ENCODE measurements around the gene TM9SF4.

TM9SF4 gene

DNA sequence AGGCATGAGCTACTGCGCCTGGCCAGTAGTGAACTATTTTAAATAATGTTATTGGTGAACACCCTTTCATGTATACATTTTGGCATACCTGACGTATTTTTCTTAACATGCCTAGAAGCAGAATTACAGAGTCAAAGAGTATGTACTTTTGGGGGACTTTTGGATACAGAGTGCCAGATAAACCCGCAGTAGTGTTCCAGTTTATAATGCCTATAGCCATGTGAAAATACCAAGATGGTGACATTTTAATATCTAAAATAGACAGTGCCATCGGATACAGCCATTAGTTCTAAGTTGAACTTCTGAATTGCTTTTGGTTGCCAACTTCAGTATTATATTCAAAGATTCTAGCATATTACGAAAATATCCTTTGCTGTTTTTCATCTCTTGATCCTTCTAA, 20.3 kb downstream of the TM9SF4 start:
- FAIRE-seq = no peak

GRCh38 chr20:32130352-32130751, 20.8 kb downstream of the TM9SF4 start:
- FAIRE-seq = no peak
- no peak for DNase-seq (ENCODE audit: low spot score)

More for the DNA sequence above, 20.3 kb downstream of the TM9SF4 start:
- DNase-seq (ENCODE audit: low spot score) = no peak

GRCh38 chr20:32130965-32131364, 21.5 kb downstream of the TM9SF4 start:
- FAIRE-seq = no peak
- DNase-seq (ENCODE audit: low spot score) = no peak

DNA sequence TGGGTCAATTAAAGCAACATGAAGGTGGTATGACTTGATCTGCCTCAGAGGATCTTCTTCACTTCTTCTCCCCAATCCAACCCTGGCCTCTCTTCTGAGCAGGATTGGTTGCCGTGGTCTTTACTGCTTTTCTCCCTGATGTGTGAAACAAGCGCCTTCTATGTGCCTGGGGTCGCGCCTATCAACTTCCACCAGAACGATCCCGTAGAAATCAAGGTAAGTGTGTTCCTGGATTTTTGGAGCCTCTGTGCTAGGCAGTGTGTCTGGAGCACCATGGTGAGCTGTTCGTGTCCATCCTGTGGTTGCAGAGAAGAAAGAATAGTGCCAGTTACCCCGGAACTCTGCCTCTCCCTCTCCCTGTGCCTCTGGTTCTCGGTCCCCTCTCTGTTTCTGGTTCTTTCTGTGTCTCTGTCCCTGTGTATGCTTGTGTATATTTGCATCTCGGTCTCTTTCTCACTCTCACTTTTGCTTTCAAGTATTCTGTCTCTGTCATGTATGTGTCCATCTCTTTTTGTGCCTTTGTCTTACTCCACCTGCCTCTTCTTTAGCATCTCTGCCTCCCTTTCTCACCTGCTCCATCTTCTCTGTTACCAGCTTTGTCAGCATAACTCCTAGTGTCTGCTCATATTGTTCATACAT, 23.5 kb downstream of the TM9SF4 start:
- DNase-seq (ENCODE audit: low spot score) = no peak
- no peak for FAIRE-seq

DNA sequence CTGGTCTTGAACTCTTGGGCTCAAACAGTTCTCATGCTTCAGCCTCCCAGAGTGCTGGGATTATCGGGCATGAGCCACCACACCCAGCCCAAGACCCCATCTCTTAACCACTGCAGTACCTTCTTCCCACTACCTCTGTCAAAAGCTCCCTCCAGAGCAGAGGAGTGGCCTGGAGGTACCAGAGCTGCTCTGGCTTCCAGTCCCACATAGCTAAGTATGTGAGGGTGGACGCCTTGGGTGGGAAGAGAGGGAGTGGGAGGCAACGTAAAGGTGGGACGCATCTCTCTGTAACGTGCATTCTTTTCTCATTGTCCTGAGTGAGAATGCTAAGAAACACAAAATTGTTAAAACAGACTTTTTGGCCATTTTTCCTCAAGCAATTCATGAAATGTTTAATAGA, 24.5 kb downstream of the TM9SF4 start:
- FAIRE-seq (no peak), DNase-seq (ENCODE audit: low spot score) (no peak)

GRCh38 chr20:32135983-32136515, 26.5 kb downstream of the TM9SF4 start:
- FAIRE-seq (no peak), DNase-seq (ENCODE audit: low spot score) (no peak)

DNA sequence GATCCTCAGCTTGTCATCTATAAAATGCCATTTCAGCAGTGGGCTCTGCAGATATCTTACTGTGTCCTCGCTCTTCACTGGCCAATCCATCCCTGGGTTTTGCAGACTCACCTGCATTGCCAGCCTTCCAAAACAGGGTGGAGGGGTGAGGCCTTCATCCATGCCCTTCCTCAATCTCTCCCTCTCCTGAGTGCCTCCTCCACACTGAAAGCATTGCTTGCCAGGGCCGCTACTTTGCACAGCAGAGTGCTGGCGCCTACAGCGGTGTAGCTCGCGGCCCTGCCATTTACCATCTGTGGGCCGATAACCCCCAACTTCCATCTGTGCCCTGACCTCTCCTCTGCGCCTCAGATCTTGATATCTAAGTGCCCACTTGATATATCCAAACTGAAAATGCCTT, 29.4 kb downstream of the TM9SF4 start:
- DNase-seq (ENCODE audit: low spot score) (no peak), FAIRE-seq (no peak)

- no peak for DNase-seq (ENCODE audit: low spot score)
Measured at GRCh38 chr20:32139947-32140346, 30.4 kb downstream of the TM9SF4 start.

DNA sequence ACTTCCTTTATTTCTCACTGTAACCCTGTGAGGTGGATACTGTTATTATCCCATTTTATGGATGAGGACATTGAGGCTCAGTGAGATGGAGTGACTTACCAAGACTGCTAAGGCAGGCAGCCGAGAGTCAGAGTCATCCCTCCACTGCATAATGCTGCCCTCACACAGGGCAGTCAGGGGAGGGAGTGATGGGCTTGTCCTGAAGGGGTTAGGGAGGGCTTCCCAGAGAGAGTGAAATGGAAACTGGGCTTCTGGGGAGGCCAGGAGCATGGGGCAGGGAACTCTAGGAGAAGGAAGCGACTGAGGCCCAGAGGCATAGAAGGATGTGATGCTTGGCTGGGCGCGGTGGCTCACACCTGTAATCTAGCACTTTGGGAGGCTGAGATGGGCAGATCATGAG, 31.1 kb downstream of the TM9SF4 start:
- FAIRE-seq (no peak), DNase-seq (ENCODE audit: low spot score) (no peak)

More at GRCh38 chr20:32139947-32140346, 30.4 kb downstream of the TM9SF4 start:
- FAIRE-seq = no peak

DNA sequence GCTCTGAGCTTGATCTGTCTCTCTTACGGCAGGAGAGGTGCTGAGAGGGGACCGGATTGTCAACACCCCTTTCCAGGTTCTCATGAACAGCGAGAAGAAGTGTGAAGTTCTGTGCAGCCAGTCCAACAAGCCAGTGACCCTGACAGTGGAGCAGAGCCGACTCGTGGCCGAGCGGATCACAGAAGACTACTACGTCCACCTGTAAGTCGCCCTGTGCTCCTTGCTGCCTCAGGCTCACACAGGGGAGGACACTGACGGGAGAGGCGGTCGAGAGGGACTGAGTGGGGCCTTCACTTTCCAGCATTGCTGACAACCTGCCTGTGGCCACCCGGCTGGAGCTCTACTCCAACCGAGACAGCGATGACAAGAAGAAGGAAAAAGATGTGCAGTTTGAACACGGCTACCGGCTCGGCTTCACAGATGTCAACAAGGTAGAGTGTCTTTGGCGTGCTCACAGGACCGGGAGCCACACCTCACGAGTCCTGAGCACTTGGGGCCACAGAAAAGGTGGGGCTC, 32.0 kb downstream of the TM9SF4 start:
- FAIRE-seq (no peak), DNase-seq (ENCODE audit: low spot score) (no peak)

DNA sequence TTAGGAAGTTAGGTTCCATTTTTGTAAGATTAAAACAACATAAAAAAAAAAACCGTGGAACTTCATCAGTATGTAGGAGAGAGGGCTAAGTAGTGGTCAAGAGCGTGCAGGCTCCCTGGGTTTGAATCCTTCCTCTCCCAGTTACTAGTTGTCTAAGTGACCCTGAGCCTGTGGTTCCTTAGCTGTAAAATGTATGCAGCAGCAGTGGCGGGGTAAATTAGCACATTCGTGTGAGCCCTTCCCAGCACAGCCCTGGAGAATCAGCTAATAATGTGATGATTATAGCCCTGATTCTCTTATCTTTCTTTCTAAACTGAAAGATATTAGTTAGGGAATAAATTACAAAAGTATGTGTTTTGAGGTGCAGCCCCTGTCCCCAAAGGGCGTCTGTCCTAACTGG, 32.6 kb downstream of the TM9SF4 start:
- DNase-seq (ENCODE audit: low spot score) (no peak), FAIRE-seq (no peak)

- FAIRE-seq = no peak
- no peak for DNase-seq (ENCODE audit: low spot score)
Measured at GRCh38 chr20:32142991-32143390, 33.5 kb downstream of the TM9SF4 start.

DNA sequence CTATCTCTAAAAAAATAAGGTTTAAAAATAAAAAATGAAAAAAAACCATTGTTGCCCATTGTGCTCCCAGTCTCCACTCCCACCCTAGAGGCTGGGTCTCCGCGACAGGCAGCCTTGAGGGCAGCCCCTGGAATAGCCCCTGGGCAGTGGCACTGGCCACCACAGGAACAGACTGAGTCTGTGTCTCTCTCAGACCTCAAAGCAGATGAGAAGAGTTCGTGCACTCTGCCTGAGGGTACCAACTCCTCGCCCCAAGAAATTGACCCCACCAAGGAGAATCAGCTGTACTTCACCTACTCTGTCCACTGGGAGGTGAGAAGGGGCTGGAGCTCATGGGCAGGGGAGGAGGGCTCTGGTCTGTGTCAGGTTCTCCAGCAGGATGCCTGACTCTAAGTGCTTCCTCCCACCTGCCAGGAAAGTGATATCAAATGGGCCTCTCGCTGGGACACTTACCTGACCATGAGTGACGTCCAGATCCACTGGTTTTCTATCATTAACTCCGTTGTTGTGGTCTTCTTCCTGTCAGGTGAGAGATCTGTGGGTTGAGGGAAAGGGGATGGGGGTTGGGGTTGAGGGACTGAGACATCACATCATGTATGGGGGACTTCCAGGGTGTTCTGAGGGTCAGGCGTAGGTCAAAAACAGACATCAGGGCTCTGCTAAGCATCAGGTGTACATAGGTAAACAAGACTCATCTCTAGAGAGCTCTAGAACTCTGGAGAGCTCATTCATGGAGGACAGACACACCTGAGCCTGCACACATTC, 35.6 kb downstream of the TM9SF4 start:
- no peak for FAIRE-seq
- no peak for DNase-seq (ENCODE audit: low spot score)

DNA sequence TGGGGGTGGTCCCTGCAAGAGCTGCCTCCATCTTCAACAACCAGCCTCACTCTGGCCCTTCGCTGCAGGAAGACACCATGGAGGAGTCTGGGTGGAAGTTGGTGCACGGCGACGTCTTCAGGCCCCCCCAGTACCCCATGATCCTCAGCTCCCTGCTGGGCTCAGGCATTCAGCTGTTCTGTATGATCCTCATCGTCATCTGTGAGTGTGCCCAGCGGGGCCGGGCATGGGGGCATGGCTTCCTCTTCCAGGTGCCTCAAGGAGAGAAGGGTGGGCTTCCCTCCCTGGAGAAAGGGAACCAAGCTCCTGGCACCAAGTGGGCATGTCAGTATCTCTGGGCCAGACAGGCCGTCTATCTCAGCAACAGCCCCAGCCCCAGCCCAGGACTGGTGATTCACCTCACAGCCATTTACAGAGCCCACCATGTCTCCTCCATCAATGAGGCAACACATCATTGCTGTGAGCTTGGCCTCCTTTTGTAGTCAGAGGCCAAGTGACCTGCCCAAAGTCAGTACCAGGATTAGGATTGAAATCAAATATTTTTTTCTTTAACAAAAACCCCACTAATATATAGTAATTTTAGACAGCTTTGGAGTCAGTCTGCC, 40.2 kb downstream of the TM9SF4 start:
- DNase-seq (ENCODE audit: low spot score) (no peak), FAIRE-seq (no peak)

DNA sequence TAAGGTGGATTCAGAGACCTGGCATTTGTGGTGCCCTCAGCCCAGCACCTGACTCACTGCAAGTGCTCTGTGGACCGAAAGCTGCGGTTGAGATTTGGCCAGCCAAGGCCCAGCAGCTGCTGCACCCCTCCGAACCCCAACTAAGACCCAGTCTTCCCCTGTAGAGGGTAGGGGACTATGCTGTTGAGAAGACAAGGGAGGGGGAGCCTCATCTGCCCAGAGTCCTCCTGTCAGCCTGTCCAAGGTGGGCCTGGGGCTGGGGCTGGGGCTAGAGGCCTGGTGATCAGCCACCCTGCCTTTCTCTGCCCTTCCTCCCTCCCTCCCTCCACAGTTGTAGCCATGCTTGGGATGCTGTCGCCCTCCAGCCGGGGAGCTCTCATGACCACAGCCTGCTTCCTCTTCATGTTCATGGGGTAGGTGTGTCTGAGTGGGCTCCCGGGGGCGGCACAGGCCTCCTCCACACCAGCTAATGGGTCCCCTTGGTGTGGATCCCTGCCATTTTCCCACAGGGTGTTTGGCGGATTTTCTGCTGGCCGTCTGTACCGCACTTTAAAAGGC, 40.9 kb downstream of the TM9SF4 start:
- FAIRE-seq (no peak), DNase-seq (ENCODE audit: low spot score) (no peak)

GRCh38 chr20:32152421-32153155, 43.1 kb downstream of the TM9SF4 start:
- FAIRE-seq (no peak), DNase-seq (ENCODE audit: low spot score) (no peak)

- no peak for FAIRE-seq
- no peak for DNase-seq (ENCODE audit: low spot score)
Measured at GRCh38 chr20:32153156-32153665, 43.7 kb downstream of the TM9SF4 start.

GRCh38 chr20:32153771-32154170, 44.3 kb downstream of the TM9SF4 start:
- no peak for FAIRE-seq
- no peak for DNase-seq (ENCODE audit: low spot score)

- peak; percentile 28 for DNase-seq (ENCODE audit: low spot score)
- no peak for FAIRE-seq
Measured at GRCh38 chr20:32155017-32155981, 45.8 kb downstream of the TM9SF4 start.

DNA sequence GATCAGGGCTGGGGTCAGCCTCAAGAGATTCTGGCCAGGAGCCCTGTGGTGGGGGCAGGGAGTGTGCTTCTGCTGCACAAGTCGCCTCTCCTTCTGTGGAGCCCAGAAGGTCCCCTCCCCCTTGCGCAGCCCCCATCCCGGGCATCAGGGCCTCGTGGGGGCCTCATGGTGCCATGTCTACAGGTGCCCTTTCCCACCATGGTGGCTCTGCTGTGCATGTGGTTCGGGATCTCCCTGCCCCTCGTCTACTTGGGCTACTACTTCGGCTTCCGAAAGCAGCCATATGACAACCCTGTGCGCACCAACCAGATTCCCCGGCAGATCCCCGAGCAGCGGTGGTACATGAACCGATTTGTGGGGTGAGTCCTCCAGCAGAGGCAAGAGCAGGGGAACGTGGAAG, 48.1 kb downstream of the TM9SF4 start:
- FAIRE-seq = no peak
- DNase-seq (ENCODE audit: low spot score) = no peak

Measured in urothelium cell line (cell line).